Measurements from ENCODE around the gene RNF113B. TPM values are rescaled to one million over a fixed set of nuclear protein-coding genes. Genes with fewer than 3 reads are reported as not detected.
A peak's percentile ranks its signal among the peaks of the same experiment; 100 is the strongest.

Gene RNF113B
- total RNA-seq, 1 donor from 2014 or later = not detected

- no peaks in the 10 kb centered on the region for H3K27me3 ChIP-seq (ENCODE audit: control insufficient read depth, insufficient read depth, low read length)
- no peak overlapping the region for H3K4me3 ChIP-seq (ENCODE audit: low read depth, low read length)
- peak; percentile 97 for DNase-seq (ENCODE audit: low read depth)
- no peak for TF ChIP-seq CTCF (IDR thresholded peaks at IDR 0.05; ENCODE audit: insufficient read depth, low read length, poor library complexity, severe bottlenecking)
- H3K36me3 ChIP-seq (ENCODE audit: control insufficient read depth, insufficient read depth, low read length) = no peaks in the 10 kb centered on the region
Measured at GRCh38 chr13:98173431-98174152, 3.5 kb downstream of the RNF113B start.

DNA sequence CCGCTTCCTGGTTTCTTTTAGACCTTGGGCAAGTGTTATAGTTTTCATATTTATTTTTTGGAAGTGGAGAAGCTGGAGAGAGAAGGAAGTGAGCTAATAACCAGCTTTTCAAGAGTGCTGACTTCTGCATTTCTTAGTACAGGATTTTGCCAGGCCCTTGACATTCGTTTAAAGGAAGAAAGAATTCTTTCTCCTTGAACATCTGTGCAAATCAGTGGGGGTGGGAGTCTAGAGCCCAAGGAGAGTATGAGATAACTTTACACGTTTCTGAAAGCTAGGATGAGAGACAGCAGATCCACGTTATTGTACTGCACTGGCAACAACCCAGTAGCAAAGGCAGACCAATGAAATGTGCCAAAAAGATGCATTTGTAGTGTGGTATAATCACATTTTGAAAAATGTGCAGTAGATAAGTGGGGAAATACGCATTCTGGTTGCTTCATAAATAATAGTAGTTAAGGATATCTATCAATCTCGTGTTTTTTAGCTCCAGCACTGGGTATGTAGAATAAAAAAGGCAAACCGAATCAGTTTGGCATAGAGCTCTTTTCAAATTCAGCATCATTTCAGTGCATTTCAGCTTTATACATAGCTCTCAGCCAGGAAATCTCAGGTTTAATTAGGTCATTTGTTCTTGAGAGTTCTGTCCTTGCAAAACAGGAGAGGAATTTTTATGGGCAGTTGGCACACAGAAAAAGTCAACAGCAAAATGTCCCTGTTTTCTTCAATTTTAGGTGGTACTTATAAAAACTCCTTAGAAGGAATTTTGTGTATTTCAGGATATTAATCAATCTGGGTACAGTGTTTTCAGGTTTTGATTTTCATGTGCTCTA lies 4.3 kb downstream of the RNF113B start:
- TF ChIP-seq CTCF (IDR thresholded peaks at IDR 0.05; ENCODE audit: insufficient read depth, low read length, poor library complexity, severe bottlenecking) = no peak
- Histone ChIP-seq H3K27me3 (ENCODE audit: control insufficient read depth, insufficient read depth, low read length) (no peaks in the 10 kb centered on the region), H3K4me3 (ENCODE audit: low read depth, low read length) (no peak overlapping the region), H3K36me3 (ENCODE audit: control insufficient read depth, insufficient read depth, low read length) (no peaks in the 10 kb centered on the region)
- DNase-seq (ENCODE audit: low read depth) = no peak

DNA sequence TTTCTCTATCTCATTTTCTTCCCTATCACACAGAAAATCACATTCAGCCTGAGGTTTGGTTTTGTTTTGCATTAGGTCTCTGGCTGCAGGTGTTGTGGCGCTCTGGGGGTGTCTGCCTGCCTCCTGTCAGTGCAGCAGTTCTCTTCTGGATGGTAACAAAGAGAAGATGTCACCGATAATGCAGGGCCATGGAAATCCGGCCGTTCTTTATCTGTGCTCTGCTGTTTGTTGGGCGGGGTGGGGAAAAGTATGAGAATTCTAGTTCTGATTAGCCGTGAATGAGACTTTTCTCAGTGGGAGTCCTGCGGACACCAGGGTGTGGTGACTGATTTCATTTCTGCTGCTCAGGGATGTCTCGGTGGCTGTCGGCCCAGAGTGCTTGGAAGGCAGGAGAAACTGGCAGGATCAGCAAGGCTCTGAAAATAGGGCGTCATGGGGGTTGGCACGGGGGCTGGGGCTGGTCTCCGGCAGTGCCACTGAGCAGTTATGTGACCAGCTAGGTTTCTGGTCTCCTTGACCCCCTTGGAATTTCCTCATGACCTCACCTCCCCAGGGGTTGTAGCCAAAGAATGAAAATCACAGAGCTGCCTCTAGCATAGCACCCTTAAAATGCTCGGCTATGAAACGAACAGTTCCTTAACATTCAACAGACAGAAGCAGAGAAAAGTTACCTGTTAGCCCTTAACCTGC lies 5.0 kb downstream of the RNF113B start:
- Histone ChIP-seq H3K36me3 (ENCODE audit: control insufficient read depth, insufficient read depth, low read length) (no peaks in the 10 kb centered on the region), H3K27me3 (ENCODE audit: control insufficient read depth, insufficient read depth, low read length) (no peaks in the 10 kb centered on the region), H3K4me3 (ENCODE audit: low read depth, low read length) (no peak overlapping the region)
- no peak for TF ChIP-seq CTCF (IDR thresholded peaks at IDR 0.05; ENCODE audit: insufficient read depth, low read length, poor library complexity, severe bottlenecking)
- DNase-seq (ENCODE audit: low read depth) = no peak

GRCh38 chr13:98169331-98169730 lies 7.7 kb downstream of the RNF113B start:
- Histone ChIP-seq H3K36me3 (ENCODE audit: control insufficient read depth, insufficient read depth, low read length) (no peaks in the 10 kb centered on the region), H3K4me3 (ENCODE audit: low read depth, low read length) (no peak overlapping the region), H3K27me3 (ENCODE audit: control insufficient read depth, insufficient read depth, low read length) (no peaks in the 10 kb centered on the region)
- no peak for DNase-seq (ENCODE audit: low read depth)
- TF ChIP-seq CTCF (IDR thresholded peaks at IDR 0.05; ENCODE audit: insufficient read depth, low read length, poor library complexity, severe bottlenecking) = no peak

- no peaks in the 10 kb centered on the region for H3K36me3 ChIP-seq (ENCODE audit: control insufficient read depth, insufficient read depth, low read length)
- no peak for TF ChIP-seq CTCF (IDR thresholded peaks at IDR 0.05; ENCODE audit: insufficient read depth, low read length, poor library complexity, severe bottlenecking)
- no peak overlapping the region for H3K4me3 ChIP-seq (ENCODE audit: low read depth, low read length)
- no peaks in the 10 kb centered on the region for H3K27me3 ChIP-seq (ENCODE audit: control insufficient read depth, insufficient read depth, low read length)
- DNase-seq (ENCODE audit: low read depth) = no peak
Measured at GRCh38 chr13:98162935-98163334, 14.1 kb downstream of the RNF113B start.
